ENCODE data around the gene LRRC14B. TPM values are rescaled to one million over a fixed set of nuclear protein-coding genes. Genes with fewer than 3 reads are reported as not detected.

The LRRC14B gene
- total RNA-seq, 3 donors from 2014 or later (not counting 1 experiment from before 2014, with no cell fraction given): not detected

- 93% methylated on average over 9 of the region's 12 CpGs for WGBS (ENCODE audit: insufficient coverage)
- no peak for ATAC-seq
- Histone ChIP-seq H3K4me3 (ENCODE audit: low read length) (no peak overlapping the region), H3K36me3 (ENCODE audit: control insufficient read depth, insufficient read depth, low read length) (no peaks in the 10 kb centered on the region), H3K27me3 (ENCODE audit: control insufficient read depth, insufficient read depth, low read length) (no peaks in the 10 kb centered on the region), H3K9me3 (ENCODE audit: control insufficient read depth, insufficient read depth, low read length) (no peaks in the 10 kb centered on the region), H3K4me1 (ENCODE audit: control insufficient read depth, insufficient read depth, low read length) (no peaks in the 10 kb centered on the region), H3K27ac (ENCODE audit: low read length) (no peak overlapping the region)
- H3K4me3 Mint-ChIP-seq: no peak overlapping the region
- TF ChIP-seq CTCF (IDR thresholded peaks at IDR 0.05): no peak
- no peaks in the 10 kb centered on the region for H3K9me3 Mint-ChIP-seq
- H3K27me3 Mint-ChIP-seq (ENCODE audit: low read depth in 2 of 2): no peaks in the 10 kb centered on the region
- H3K36me3 Mint-ChIP-seq: no peaks in the 10 kb centered on the region
- DNase-seq: no peak
- no peaks in the 10 kb centered on the region for H3K4me1 Mint-ChIP-seq
- no peak overlapping the region for H3K27ac Mint-ChIP-seq
- intact Hi-C loops (cut with micrococcal nuclease): no loop called here
These were observed 6.7 kb downstream of the LRRC14B start for GRCh38 chr5:197892-198489.

- intact Hi-C loops (cut with micrococcal nuclease): no loop called here
- no peak overlapping the region for H3K4me3 Mint-ChIP-seq
- H3K27ac Mint-ChIP-seq: no peak overlapping the region
- no peaks in the 10 kb centered on the region for H3K4me1 Mint-ChIP-seq
- WGBS (ENCODE audit: insufficient coverage): 97% methylated on average over 21 of the region's 21 CpGs
- H3K36me3 ChIP-seq (ENCODE audit: control insufficient read depth, insufficient read depth, low read length): peaks cover 2% of the 10 kb centered on the region
- TF ChIP-seq CTCF (IDR thresholded peaks at IDR 0.05): no peak
- H3K27me3 Mint-ChIP-seq (ENCODE audit: low read depth in 2 of 2): no peaks in the 10 kb centered on the region
- H3K9me3 Mint-ChIP-seq: no peaks in the 10 kb centered on the region
- no peak overlapping the region for H3K27ac ChIP-seq (ENCODE audit: low read length)
- DNase-seq: no peak
- H3K9me3 ChIP-seq (ENCODE audit: control insufficient read depth, insufficient read depth, low read length): no peaks in the 10 kb centered on the region
- H3K36me3 Mint-ChIP-seq: no peaks in the 10 kb centered on the region
- no peaks in the 10 kb centered on the region for H3K4me1 ChIP-seq (ENCODE audit: control insufficient read depth, insufficient read depth, low read length)
- no peaks in the 10 kb centered on the region for H3K27me3 ChIP-seq (ENCODE audit: control insufficient read depth, insufficient read depth, low read length)
- no peak for ATAC-seq
- no peak overlapping the region for H3K4me3 ChIP-seq (ENCODE audit: low read length)
These were observed 7.4 kb downstream of the LRRC14B start for GRCh38 chr5:198516-199196.

GRCh38 chr5:199197-199949 lies 8.1 kb downstream of the LRRC14B start:
- intact Hi-C loops (cut with micrococcal nuclease): no loop called here
- no peaks in the 10 kb centered on the region for H3K4me1 Mint-ChIP-seq

More at GRCh38 chr5:199197-199949, 8.1 kb downstream of the LRRC14B start:
- H3K4me3 ChIP-seq (ENCODE audit: low read length): no peak overlapping the region
- H3K27ac ChIP-seq (ENCODE audit: low read length): no peak overlapping the region
- Mint-ChIP-seq H3K9me3 (no peaks in the 10 kb centered on the region), H3K36me3 (no peaks in the 10 kb centered on the region), H3K4me3 (no peak overlapping the region), H3K27me3 (ENCODE audit: low read depth in 2 of 2) (no peaks in the 10 kb centered on the region), H3K27ac (no peak overlapping the region)
- 96% methylated on average over 16 of the region's 16 CpGs for WGBS (ENCODE audit: insufficient coverage)
- no peak for TF ChIP-seq CTCF (IDR thresholded peaks at IDR 0.05)
- H3K9me3 ChIP-seq (ENCODE audit: control insufficient read depth, insufficient read depth, low read length): no peaks in the 10 kb centered on the region
- H3K36me3 ChIP-seq (ENCODE audit: control insufficient read depth, insufficient read depth, low read length): peaks cover 9% of the 10 kb centered on the region
- H3K4me1 ChIP-seq (ENCODE audit: control insufficient read depth, insufficient read depth, low read length): no peaks in the 10 kb centered on the region
- no peaks in the 10 kb centered on the region for H3K27me3 ChIP-seq (ENCODE audit: control insufficient read depth, insufficient read depth, low read length)
- ATAC-seq (no peak), DNase-seq (no peak)
